Activated naive CD4-positive, alpha-beta T cell treated with anti-CD3 and anti-CD28 coated beads, Interleukin-2, amount 50 U/mL, for 24 hours (primary cell): Measurements from ENCODE around the gene CSF3.
"Not testable (repeated sequence)": the region's sequence is repeated elsewhere in the genome, so short reads cannot be mapped to it uniquely, and the experiment has no call there.

Experiments
- H3K27ac Mint-ChIP-seq: one replicate; pipeline ENCODE4 v1.8.0; 2021; ENCODE audit warnings: mild to moderate bottlenecking, mixed read lengths
- H3K27me3 Mint-ChIP-seq: one replicate; pipeline ENCODE4 v1.8.0; 2021; ENCODE audit warnings: mixed read lengths
- H3K36me3 Mint-ChIP-seq: one replicate; pipeline ENCODE4 v1.8.0; 2021; ENCODE audit warnings: mixed read lengths
- H3K4me1 Mint-ChIP-seq: one replicate; pipeline ENCODE4 v1.8.0; 2021; ENCODE audit warnings: mixed read lengths
- H3K4me3 Mint-ChIP-seq: one replicate; pipeline ENCODE4 v1.8.0; 2021; ENCODE audit warnings: mild to moderate bottlenecking, mixed read lengths
- H3K9me3 Mint-ChIP-seq: one replicate; pipeline ENCODE4 v1.8.0; 2021; ENCODE audit warnings: mixed read lengths

CSF3 gene

DNA sequence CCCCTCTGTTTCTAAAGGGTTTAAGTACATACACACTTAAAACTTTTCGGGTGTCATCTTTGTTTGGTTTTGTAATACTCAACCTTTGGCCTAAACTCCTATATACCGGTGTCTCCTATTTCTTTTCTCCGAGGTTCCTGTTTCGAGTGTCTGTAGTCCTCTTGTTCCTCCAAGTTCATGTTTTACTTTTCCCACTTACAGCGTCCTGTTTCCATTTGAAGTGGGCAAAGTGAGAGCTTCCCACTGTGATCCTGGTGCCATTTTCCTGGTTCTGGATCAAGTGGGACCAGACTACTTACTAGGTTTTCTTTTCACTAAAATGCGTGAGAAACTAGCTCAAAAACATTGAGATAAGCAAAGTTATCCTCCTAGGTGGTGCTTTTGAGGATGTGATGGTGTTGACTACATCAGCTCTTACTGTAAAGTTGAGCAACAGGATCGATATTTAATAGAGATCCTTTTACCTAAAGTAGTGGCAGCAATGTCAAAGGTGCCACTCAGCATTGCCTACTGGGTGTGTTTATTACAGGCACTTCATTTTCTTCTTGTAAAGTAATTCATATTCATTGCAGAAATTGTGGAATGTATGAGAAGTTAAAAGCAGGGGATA, 33.4 kb upstream of the CSF3 start:
- Mint-ChIP-seq H3K36me3 (peaks cover 7% of the 10 kb centered on the region), H3K27me3 (no peaks in the 10 kb centered on the region), H3K4me1 (peaks cover 51% of the 10 kb centered on the region), H3K9me3 (no peaks in the 10 kb centered on the region), H3K4me3 (peak overlapping the region; percentile 93), H3K27ac (peak overlapping the region; percentile 99)

- Mint-ChIP-seq H3K27me3 (no peaks in the 10 kb centered on the region), H3K9me3 (no peaks in the 10 kb centered on the region), H3K4me3 (no peak overlapping the region), H3K27ac (peak overlapping the region; percentile 30), H3K36me3 (peaks cover 20% of the 10 kb centered on the region), H3K4me1 (peaks cover 23% of the 10 kb centered on the region)
Observed at GRCh38 chr17:39988206-39988810, 26.9 kb upstream of the CSF3 start.

- peaks cover 22% of the 10 kb centered on the region for H3K36me3 Mint-ChIP-seq
- H3K4me1 Mint-ChIP-seq: no peaks in the 10 kb centered on the region
- no peak overlapping the region for H3K27ac Mint-ChIP-seq
- no peaks in the 10 kb centered on the region for H3K9me3 Mint-ChIP-seq
- no peaks in the 10 kb centered on the region for H3K27me3 Mint-ChIP-seq
- H3K4me3 Mint-ChIP-seq: no peak overlapping the region
Observed at GRCh38 chr17:39994448-39994847, 20.8 kb upstream of the CSF3 start.

DNA sequence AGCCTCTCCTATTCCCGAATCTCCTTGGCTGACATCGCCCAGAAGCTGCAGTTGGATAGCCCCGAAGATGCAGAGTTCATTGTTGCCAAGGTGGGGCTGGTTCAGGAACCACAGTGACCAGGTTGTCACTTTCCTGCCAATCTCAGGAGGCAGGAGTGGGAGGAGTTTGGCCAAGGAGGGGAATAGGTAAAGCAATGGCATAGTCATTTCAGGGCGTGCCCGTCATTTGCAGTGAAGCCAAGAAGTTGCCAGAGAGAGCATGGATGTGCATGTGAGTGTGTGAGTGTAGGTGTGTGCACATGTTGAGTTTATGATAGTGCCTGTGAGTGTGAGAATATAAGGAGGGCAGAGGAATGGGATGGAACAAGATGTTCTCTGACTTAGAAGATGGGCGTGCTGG, 19.8 kb upstream of the CSF3 start:
- Mint-ChIP-seq H3K27ac (no peak overlapping the region), H3K4me3 (no peak overlapping the region), H3K36me3 (peaks cover 22% of the 10 kb centered on the region), H3K4me1 (no peaks in the 10 kb centered on the region), H3K9me3 (no peaks in the 10 kb centered on the region), H3K27me3 (no peaks in the 10 kb centered on the region)

DNA sequence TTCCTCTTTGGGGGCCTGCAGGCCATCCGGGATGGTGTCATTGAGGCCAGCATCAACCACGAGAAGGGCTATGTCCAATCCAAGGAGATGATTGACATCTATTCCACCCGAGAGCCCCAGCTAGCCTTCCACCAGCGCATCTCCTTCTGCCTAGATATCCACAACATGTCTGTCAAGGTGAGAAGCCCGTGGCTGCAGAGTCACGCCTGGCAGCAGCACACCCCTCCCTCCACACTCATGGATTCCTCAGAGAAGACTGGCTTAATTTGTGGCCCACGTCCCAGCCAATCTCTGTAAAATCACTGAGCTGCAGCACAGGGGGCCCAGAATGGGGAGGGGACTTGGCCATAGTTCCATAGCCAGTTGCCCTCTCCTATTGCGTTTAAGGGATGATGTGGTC, 19.1 kb upstream of the CSF3 start:
- H3K27ac Mint-ChIP-seq: no peak overlapping the region
- no peaks in the 10 kb centered on the region for H3K4me1 Mint-ChIP-seq
- H3K36me3 Mint-ChIP-seq: peaks cover 19% of the 10 kb centered on the region
- H3K4me3 Mint-ChIP-seq: no peak overlapping the region
- H3K9me3 Mint-ChIP-seq: no peaks in the 10 kb centered on the region
- H3K27me3 Mint-ChIP-seq: no peaks in the 10 kb centered on the region

GRCh38 chr17:39996800-39997199, 18.4 kb upstream of the CSF3 start:
- Mint-ChIP-seq H3K27me3 (no peaks in the 10 kb centered on the region), H3K4me1 (no peaks in the 10 kb centered on the region), H3K36me3 (peaks cover 19% of the 10 kb centered on the region), H3K27ac (no peak overlapping the region), H3K9me3 (no peaks in the 10 kb centered on the region), H3K4me3 (no peak overlapping the region)

GRCh38 chr17:39997543-39997942, 17.7 kb upstream of the CSF3 start:
- H3K27me3 Mint-ChIP-seq: no peaks in the 10 kb centered on the region

DNA sequence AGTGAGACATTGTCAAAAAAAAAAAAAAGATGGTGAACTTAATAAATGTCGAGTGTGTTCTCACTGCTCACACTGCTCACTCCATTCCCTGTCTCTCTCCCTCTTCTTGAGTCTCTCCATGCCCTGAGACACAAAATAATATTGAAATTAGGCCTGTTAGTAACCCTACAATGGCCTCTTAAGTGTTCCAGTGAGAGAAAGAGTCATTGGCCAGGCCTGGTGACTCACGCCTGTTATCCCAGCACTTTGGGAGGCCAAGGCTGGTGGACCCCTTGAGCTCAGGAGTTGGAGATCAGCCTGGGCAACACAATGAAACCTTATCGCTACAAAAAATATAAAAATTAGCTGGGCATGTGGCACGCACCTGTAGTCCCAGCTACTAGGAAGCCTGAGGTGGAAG, 16.2 kb upstream of the CSF3 start:
- Mint-ChIP-seq H3K36me3 (peaks cover 10% of the 10 kb centered on the region), H3K4me3 (no peak overlapping the region), H3K9me3 (no peaks in the 10 kb centered on the region), H3K4me1 (no peaks in the 10 kb centered on the region), H3K27me3 (no peaks in the 10 kb centered on the region), H3K27ac (no peak overlapping the region)

More at GRCh38 chr17:39997543-39997942, 17.7 kb upstream of the CSF3 start:
- no peak overlapping the region for H3K27ac Mint-ChIP-seq
- H3K9me3 Mint-ChIP-seq: no peaks in the 10 kb centered on the region
- H3K4me1 Mint-ChIP-seq: no peaks in the 10 kb centered on the region
- H3K4me3 Mint-ChIP-seq: no peak overlapping the region
- H3K36me3 Mint-ChIP-seq: peaks cover 18% of the 10 kb centered on the region

DNA sequence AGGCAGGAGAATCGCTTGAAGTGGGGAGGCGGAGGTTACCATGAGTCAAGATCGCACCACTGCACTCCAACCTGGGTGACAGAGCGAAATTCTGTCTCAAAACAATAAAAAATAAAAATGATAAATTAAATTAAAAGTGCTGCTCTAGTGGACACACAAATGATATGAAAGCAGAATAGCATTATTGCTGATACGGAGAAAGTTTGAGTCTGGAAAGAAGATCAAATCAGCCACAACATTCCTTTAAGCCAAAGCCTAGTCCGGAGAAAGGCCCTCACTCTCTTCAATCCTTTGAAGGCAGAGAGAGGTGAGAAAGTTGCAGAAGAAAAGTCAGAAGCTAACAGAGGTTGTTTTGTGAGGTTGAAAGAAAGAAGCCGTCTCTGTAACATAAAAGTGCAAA, 15.1 kb upstream of the CSF3 start:
- H3K4me1 Mint-ChIP-seq: no peaks in the 10 kb centered on the region
- peaks cover 6% of the 10 kb centered on the region for H3K36me3 Mint-ChIP-seq
- H3K27ac Mint-ChIP-seq: no peak overlapping the region
- no peaks in the 10 kb centered on the region for H3K9me3 Mint-ChIP-seq
- no peaks in the 10 kb centered on the region for H3K27me3 Mint-ChIP-seq
- H3K4me3 Mint-ChIP-seq: no peak overlapping the region

DNA sequence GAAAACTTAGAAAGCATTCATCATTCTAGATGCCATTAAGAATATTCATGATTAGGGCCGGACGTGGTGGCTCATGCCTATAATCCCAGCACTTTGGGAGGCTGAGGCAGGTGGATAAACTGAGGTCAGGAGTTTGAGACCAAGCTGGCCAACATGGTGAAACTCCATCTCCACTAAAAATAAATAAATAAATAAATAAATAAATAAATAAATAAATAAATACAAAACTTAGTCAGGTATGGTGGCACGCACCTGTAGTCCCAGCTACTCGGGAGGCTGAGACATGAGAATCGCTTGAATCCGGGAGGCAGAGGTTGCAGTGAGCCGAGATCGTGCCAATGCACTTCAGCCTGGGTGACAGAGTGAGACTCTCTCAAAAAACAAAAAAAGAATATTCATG, 13.9 kb upstream of the CSF3 start:
- H3K36me3 Mint-ChIP-seq, H3K4me3 Mint-ChIP-seq, H3K27ac Mint-ChIP-seq, H3K9me3 Mint-ChIP-seq, H3K4me1 Mint-ChIP-seq, H3K27me3 Mint-ChIP-seq: not testable (repeated sequence)

DNA sequence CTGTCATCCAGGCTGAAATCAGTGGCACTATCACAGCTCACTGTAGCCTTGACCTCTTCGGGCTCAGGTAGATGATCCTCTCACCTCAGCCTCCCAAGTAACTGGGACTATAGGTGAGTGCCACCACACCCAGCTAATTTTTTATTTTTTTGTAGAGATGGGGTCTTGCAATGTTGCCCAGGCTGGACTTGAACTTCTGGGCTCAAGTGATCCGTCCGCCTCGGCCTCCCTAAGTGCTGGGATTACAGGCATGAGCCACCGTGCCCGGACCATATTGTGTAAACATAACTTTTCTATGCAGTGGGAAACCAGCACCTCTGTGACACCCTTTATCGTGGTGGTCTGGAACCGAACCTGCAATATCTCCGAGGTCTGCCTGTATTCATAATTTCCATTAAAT, 11.2 kb upstream of the CSF3 start:
- Mint-ChIP-seq H3K36me3 (no peaks in the 10 kb centered on the region), H3K27ac (no peak overlapping the region), H3K4me3 (no peak overlapping the region), H3K9me3 (no peaks in the 10 kb centered on the region), H3K4me1 (no peaks in the 10 kb centered on the region), H3K27me3 (no peaks in the 10 kb centered on the region)

DNA sequence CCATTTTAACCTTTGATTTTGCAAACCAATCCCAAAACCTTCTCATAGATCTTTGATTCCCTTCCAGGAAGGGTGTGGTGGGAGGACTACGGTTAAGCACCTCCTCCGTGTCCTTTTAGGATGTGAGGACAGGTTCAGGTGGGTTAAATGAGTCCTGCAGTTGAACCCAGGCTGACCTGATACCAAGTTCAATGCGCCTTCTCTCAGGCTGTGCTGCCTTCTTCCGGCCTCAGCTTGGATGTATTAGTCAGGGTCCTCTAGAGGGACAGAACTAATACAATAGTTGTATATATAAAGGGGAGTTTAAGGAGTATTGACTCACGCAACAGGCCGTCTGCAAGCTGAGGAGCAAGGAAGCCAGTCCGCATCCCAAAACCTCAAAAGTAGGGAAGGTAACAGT, 10.5 kb upstream of the CSF3 start:
- Mint-ChIP-seq H3K4me3 (no peak overlapping the region), H3K4me1 (peaks cover under 1% of the 10 kb centered on the region), H3K27me3 (no peaks in the 10 kb centered on the region), H3K27ac (no peak overlapping the region), H3K36me3 (no peaks in the 10 kb centered on the region), H3K9me3 (no peaks in the 10 kb centered on the region)

DNA sequence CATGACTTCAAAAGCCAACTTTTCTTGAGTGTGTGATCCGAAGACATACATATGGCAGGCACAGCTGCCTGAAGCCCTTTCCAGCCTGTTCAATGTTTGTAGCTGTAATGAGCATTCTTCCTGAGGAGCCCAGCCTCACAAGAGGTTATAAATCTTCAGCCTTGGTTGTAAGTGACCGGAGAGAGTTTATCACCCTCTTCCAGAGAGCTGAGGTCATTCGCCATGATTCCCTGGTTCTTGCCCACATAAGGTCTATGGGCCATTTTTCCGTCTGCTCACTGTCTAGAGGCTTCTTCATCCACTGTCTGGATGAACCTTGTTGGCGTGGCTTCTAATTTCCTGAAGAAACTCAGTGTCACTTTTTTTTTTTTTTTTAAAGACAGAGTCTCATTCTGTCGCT, 9.7 kb upstream of the CSF3 start:
- Mint-ChIP-seq H3K4me3 (no peak overlapping the region), H3K36me3 (no peaks in the 10 kb centered on the region), H3K4me1 (peaks cover 8% of the 10 kb centered on the region), H3K27ac (no peak overlapping the region), H3K9me3 (no peaks in the 10 kb centered on the region), H3K27me3 (no peaks in the 10 kb centered on the region)

GRCh38 chr17:40010946-40011500, 4.2 kb upstream of the CSF3 start:
- H3K4me3 Mint-ChIP-seq, H3K27ac Mint-ChIP-seq, H3K9me3 Mint-ChIP-seq, H3K36me3 Mint-ChIP-seq, H3K27me3 Mint-ChIP-seq: not testable (repeated sequence)
- H3K4me1 Mint-ChIP-seq: peaks cover 14% of the 10 kb centered on the region

DNA sequence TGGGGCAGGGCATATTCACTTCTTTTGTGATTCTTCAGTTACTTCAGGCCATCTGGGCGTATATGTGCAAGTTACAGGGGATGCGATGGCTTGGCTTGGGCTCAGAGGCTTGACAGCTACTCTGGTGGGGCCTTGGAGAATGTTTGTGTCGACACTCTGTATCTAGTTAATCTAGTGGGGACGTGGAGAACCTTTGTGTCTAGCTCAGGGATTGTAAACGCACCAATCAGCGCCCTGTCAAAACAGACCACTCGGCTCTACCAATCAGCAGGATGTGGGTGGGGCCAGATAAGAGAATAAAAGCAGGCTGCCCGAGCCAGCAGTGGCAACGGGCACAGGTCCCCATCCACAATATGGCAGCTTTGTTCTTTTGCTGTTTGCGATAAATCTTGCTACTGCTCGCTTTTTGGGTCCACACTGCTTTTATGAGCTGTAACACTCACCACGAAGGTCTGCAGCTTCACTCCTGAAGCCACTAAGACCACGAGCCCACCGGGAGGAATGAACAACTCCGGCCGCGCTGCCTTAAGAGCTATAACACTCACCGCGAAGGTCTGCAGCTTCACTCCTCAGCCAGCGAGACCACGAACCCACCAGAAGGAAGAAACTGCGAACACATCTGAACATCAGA, 3.1 kb upstream of the CSF3 start:
- H3K27ac Mint-ChIP-seq, H3K36me3 Mint-ChIP-seq, H3K4me3 Mint-ChIP-seq, H3K27me3 Mint-ChIP-seq, H3K9me3 Mint-ChIP-seq: not testable (repeated sequence)
- H3K4me1 Mint-ChIP-seq: peaks cover 14% of the 10 kb centered on the region

DNA sequence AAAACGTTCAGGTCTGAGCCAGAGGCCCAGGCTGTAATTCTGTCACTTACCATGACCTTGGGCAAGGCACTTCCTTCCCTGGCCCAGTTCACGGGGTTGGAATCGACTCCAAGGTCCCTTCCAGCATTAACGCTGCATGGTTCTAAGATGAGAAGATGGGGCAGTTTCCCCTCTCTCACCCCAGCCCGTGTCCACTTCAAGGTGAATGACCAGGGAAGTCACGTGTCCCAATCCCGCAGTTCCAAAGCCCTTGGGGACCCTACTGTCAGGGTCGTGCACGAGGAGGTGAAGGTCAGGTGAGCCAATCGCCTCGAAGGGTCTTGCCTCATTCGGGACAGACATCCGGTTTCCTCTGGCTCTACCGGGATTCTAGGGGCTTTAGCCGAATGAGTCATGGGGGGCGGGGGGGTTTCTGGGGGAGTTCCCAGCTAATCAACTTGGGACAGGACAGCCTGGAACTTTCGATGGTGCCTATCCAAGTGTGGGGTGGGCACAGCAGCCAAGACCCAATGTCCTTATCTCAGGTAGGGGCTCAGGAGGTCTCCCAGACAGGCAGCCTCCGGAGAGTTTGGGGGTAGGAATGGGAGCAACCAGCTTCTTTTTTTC, 762 bp upstream of the CSF3 start:
- peaks cover 1% of the 10 kb centered on the region for H3K36me3 Mint-ChIP-seq
- H3K4me1 Mint-ChIP-seq: peaks cover 14% of the 10 kb centered on the region
- no peak overlapping the region for H3K4me3 Mint-ChIP-seq
- H3K27ac Mint-ChIP-seq: no peak overlapping the region
- H3K27me3 Mint-ChIP-seq: no peaks in the 10 kb centered on the region
- no peaks in the 10 kb centered on the region for H3K9me3 Mint-ChIP-seq
